HG02840 (cell line): ENCODE measurements around the gene MIB1.
"Not testable (repeated sequence)": the region's sequence is repeated elsewhere in the genome, so short reads cannot be mapped to it uniquely, and the experiment has no call there.

Experiments
- ATAC-seq: cut with Tn5 transposase; IDR thresholded peaks from one replicate; pipeline ENCODE4 v1.9.1; 2021; ENCODE audit warnings: mild to moderate bottlenecking, moderate library complexity, moderate number of reproducible peaks; ENCODE audit not compliant: unreplicated experiment, low FRiP score

MIB1 gene

GRCh38 chr18:21742315-21742687 is 1.7 kb downstream of the MIB1 start:
- no peak for ATAC-seq

- ATAC-seq = no peak
These were observed 2.7 kb downstream of the MIB1 start for GRCh38 chr18:21743166-21743832.

- ATAC-seq = no peak
These were observed 4.6 kb downstream of the MIB1 start for GRCh38 chr18:21745231-21745630.

GRCh38 chr18:21747268-21747667 is 6.7 kb downstream of the MIB1 start:
- ATAC-seq = no peak

- no peak for ATAC-seq
These were observed 7.4 kb downstream of the MIB1 start for GRCh38 chr18:21747764-21748693.

GRCh38 chr18:21757833-21758232 is 17.2 kb downstream of the MIB1 start:
- ATAC-seq = no peak

GRCh38 chr18:21759836-21760235 is 19.2 kb downstream of the MIB1 start:
- no peak for ATAC-seq

GRCh38 chr18:21760321-21760720 is 19.7 kb downstream of the MIB1 start:
- no peak for ATAC-seq

GRCh38 chr18:21761471-21762115 is 21.0 kb downstream of the MIB1 start:
- ATAC-seq = no peak

GRCh38 chr18:21762181-21762772 is 21.7 kb downstream of the MIB1 start:
- no peak for ATAC-seq

- ATAC-seq = no peak
These were observed 23.5 kb downstream of the MIB1 start for GRCh38 chr18:21763846-21764646.

GRCh38 chr18:21769206-21769605 is 28.6 kb downstream of the MIB1 start:
- ATAC-seq = no peak

- no peak for ATAC-seq
These were observed 34.1 kb downstream of the MIB1 start for GRCh38 chr18:21774722-21775121.

- ATAC-seq = no peak
These were observed 37.2 kb downstream of the MIB1 start for GRCh38 chr18:21777814-21778213.

- ATAC-seq = no peak
These were observed 45.9 kb downstream of the MIB1 start for GRCh38 chr18:21786526-21786925.

- ATAC-seq = not testable (repeated sequence)
These were observed 55.5 kb downstream of the MIB1 start for GRCh38 chr18:21796089-21796488.

- ATAC-seq = no peak
These were observed 57.5 kb downstream of the MIB1 start for GRCh38 chr18:21798126-21798525.

- ATAC-seq = no peak
These were observed 59.1 kb downstream of the MIB1 start for GRCh38 chr18:21799721-21800120.

- no peak for ATAC-seq
These were observed 62.9 kb downstream of the MIB1 start for GRCh38 chr18:21803495-21803894.

GRCh38 chr18:21805771-21806366 is 65.3 kb downstream of the MIB1 start:
- no peak for ATAC-seq
